Measurements from ENCODE around the gene SKIC8.

SKIC8 gene

DNA sequence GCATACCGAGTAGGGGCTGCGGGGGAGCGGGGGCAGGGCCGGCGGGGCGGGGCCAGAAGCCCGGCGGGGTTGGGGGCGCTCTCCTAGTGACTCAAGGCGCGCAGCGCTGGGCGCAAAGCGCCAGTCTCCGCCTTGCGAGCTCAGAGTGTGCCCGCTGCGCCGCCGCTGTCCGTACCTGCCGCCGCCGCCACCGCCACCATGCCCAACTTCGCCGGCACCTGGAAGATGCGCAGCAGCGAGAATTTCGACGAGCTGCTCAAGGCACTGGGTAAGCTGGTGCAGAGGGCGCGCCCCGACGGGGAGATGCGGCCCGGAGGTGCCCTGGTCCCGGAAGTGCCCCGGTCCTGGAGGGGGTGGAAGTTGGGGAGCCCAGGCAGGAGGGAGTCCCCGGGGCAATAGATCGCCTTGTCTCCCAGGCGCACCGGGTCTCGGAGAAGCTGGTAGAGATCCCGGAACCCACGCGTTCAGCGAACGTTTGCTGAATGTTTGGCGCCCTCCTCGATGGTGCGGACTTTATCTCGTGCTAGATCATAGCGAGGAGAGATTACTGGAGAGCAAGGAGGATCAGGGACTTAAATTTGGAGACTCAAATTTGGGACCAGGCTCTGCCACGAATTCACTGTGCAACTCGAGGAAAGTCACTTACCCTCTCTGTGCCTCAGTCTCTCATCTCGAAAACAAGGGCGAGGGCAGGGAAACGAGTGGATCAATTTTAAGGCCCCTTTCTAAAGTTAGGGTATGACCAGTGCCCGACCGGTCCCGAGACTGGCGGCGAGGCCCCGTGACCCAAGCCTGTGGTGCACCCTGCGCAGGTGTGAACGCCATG is 41.0 kb upstream of the SKIC8 start, which contains the start of gene CRABP1:
Gene CRABP1 (plus strand): TSS at position 123 of the 826 bp plus-strand sequence. CDS start 76 bp downstream, at position 199.
- TF ChIP-seq ZFX (IDR thresholded peaks at IDR 0.05) (no peak), CTCF (conservative IDR thresholded peaks at IDR 0.05) (no peak)

DNA sequence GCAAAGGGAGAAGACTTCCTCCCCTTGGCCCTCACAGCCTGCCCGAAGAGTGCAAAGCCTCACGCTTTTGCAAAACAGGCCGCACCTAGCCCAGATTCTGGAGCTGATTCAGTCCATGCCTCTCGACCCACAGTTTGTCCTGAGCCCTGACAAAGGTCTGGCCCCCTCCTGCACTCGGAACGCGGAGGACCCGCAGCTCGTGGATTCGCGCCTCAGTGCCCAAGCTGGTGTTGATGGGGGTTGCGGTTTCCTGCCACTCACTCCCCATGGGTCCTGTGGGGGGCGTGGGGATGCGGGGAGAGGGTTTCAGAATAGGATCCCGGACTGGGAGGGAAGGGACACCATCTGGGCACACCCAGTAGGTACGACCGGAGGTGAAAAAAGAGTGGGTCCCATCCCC is 40.1 kb upstream of the SKIC8 start:
- H3K27ac ChIP-seq, result no peak overlapping the region
- TF ChIP-seq ZFX (IDR thresholded peaks at IDR 0.05) (no peak), CTCF (conservative IDR thresholded peaks at IDR 0.05) (no peak)

More for the DNA sequence above, 41.0 kb upstream of the SKIC8 start, which contains the start of gene CRABP1:
- no peak within 1 kb of the TSS for H3K27ac ChIP-seq

DNA sequence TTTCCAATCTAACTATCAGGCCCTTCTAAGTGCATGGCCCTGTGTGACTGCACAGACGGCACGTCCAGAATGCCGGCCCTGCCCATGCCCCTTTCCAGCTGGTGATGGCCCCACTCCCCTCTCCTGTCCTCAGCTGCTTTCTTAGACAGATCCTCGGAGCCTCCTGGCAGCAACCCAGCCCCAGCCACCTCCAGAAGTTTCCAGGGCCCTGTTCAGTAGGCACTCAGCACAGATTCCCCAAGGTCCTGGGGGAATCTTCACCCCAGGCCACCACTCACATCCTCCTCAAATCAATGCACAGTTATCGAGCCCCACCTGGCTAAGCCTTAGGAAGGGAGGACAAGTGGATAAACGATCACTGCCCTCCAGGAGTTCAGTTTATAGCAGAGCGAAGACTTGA is 39.4 kb upstream of the SKIC8 start:
- no peak overlapping the region for H3K27ac ChIP-seq
- TF ChIP-seq ZFX (IDR thresholded peaks at IDR 0.05) (no peak), CTCF (conservative IDR thresholded peaks at IDR 0.05) (no peak)

DNA sequence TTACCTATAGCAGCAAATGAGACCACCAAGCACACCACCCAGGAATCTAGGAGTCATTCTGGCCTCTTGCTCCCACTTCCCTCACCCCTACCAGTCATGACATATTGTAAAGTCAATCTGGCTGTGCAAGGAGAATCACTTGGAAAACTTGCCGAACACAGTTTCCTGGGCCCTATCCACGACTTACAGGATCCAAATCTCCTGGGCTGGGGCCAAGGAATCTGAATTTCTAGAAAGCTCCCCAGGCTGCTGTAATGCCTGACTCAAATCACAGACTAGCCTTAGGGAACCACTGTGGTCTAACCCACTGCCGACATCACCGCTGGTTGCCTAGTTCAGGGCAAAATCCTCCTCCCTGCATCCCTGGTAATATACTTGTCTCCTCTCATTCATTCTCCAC is 36.6 kb upstream of the SKIC8 start:
- H3K27ac ChIP-seq, result no peak overlapping the region
- TF ChIP-seq ZFX (IDR thresholded peaks at IDR 0.05), result no peak
- no peak for TF ChIP-seq CTCF (conservative IDR thresholded peaks at IDR 0.05)

DNA sequence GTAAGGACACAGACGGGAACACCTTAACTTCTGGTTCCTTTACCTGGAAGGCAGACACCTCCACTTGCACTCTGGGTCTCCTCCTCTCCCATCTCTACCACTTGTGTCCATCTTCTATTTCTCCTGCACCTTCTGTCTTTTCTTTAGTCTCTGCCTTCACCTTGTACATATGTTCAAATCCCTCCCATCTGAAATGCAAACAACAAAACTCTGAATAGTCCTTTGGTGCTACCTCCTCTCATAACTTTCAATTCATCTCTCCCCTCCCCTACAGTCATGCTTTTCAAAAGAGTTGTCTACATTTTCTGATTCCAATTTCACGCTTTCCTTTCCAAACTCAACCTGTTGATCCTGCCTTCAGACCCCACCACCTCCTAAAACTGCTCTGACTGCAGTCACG is 35.4 kb upstream of the SKIC8 start:
- no peak for TF ChIP-seq CTCF (conservative IDR thresholded peaks at IDR 0.05)
- no peak overlapping the region for H3K27ac ChIP-seq

GRCh38 chr15:78329625-78330024 is 30.2 kb upstream of the SKIC8 start:
- H3K27ac ChIP-seq, result no peak overlapping the region
- no peak for TF ChIP-seq ZFX (IDR thresholded peaks at IDR 0.05)
- no peak for TF ChIP-seq CTCF (conservative IDR thresholded peaks at IDR 0.05)

DNA sequence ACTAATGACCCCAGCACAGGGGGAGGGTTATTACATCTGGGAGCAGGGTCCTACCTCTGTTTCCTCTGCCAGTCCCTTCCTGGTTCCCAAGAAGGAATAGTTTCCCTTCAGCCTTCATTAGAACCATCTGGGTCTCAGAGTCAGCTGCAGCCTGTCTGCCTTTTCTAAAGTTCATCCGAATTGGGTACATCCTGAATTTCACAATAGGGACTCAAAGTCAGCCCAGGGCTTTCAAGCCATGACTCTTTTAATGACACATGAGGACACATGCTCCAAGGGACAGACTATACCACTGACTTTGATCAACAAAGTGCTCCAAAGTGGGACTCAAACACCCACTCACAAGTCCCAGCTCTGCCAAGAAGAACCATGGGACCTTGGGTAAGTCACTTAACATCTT is 28.1 kb upstream of the SKIC8 start:
- no peak for TF ChIP-seq CTCF (conservative IDR thresholded peaks at IDR 0.05)
- no peak overlapping the region for H3K27ac ChIP-seq
